ENCODE results near the gene DCLK1.

- TF ChIP-seq POLR2A (IDR thresholded peaks at IDR 0.05) = no peak
- no peak for TF ChIP-seq CTCF (IDR thresholded peaks at IDR 0.05)
- TF ChIP-seq EP300 (IDR thresholded peaks at IDR 0.05) = no peak
Measured at GRCh38 chr13:35822666-35823065, 308.5 kb downstream of the DCLK1 start.
